ES-I3 (cell line): Measurements from ENCODE around the gene RPRM.
A peak's percentile ranks its signal among the peaks of the same experiment; 100 is the strongest.
"Not testable (repeated sequence)": the region's sequence is repeated elsewhere in the genome, so short reads cannot be mapped to it uniquely, and the experiment has no call there.

Experiments
- H3K36me3 ChIP-seq: 2 replicates; pipeline ENCODE4 v1.6.1; 2013; ENCODE audit warnings: mild to moderate bottlenecking, low read length, control low read depth, moderate library complexity; ENCODE audit not compliant: insufficient read depth
- H3K4me1 ChIP-seq: 2 replicates; pipeline ENCODE4 v1.6.1; 2013; ENCODE audit warnings: mild to moderate bottlenecking, control low read depth, low read length; ENCODE audit not compliant: insufficient read depth
- H3K9ac ChIP-seq: 2 replicates; pipeline ENCODE4 v1.6.1; 2013; ENCODE audit warnings: low read depth, mild to moderate bottlenecking, low read length, moderate library complexity
- H3K9me3 ChIP-seq: 2 replicates; pipeline ENCODE4 v1.6.1; 2013; ENCODE audit warnings: mild to moderate bottlenecking, low read length, moderate library complexity; ENCODE audit not compliant: control insufficient read depth, insufficient read depth

RPRM gene

DNA sequence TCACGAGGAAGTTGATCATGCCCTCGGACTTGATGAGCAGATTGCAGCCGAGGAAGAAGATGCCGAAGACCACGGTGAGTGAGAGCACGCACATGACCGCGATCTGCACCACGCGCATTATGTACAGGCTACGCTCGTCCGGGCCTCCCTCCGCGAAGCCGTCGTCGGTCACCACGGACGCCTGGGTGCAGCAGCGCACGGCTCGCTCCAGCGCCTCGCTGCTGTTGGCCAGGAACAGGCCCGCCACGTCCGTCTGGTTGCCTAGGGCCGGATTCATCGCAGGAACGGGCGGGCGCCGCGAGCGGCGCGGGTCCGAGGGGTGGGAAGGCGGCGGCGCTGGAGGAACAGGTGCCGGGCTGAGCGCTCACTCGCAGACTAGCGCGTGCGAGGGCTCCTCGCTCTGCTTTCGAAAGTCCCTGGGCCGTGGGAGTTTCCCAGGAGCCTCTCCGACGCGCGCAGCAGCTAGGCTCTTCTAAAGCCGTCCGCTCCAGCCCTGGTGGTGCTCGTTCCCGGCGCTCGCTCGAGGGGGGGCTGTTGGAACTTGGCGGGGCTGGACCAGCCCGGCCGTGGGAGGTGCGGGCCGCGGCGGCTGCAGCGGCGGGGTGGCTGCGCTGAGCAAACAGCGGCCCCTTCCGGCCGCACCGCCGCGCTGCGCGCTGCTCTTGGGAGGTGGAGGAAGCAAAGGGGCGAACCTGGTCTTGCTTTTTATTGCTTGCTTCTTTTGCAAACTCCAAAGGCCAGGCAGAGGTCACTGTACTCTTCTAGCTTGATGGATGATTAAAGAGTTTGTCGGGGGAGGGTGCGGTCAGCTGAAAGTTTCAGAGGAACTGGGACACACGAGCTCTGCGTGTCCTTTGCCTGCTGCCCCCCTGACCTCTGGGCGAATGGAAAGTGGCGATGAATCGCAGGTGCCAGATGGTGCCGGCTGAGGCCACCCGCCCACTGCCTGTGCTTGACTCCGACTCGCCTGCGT is at the start of gene RPRM:
RPRM (minus strand) TSS at position 474 of the 973 bp plus-strand sequence; CDS start at position 277, 197 bp downstream.
- Histone ChIP-seq H3K9ac (peak within 1 kb of the TSS; percentile 80), H3K9me3 (no peaks in the 10 kb centered on the region), H3K4me1 (peaks cover 28% of the 10 kb centered on the region)

GRCh38 chr2:153519257-153519875 is 40.8 kb upstream of the RPRM start:
- Histone ChIP-seq H3K4me1 (peaks cover 5% of the 10 kb centered on the region), H3K9me3 (peaks cover 10% of the 10 kb centered on the region; the same call in 1 of the 2 replicates), H3K9ac (no peak overlapping the region), H3K36me3 (no peaks in the 10 kb centered on the region)

More for the DNA sequence above, at the start of gene RPRM:
- no peaks in the 10 kb centered on the region for H3K36me3 ChIP-seq

DNA sequence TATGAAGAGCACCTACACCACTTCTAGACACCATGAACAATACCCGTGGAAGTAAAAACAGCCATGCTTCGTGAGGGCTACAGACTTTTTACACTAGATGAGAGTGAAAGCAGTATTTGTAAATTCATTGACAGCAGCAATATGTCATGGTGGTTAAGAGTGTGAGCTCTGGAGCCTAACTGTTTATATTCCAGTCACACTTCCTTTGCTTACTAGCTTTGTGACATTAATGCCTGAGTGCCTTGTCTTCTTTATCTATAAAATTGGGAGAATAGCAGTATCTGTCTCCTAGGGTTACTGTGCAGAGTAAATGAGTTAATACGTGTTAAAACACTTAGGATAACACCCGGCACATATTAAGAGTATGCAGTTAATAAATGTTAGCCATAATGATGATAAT is 33.8 kb upstream of the RPRM start:
- Histone ChIP-seq H3K4me1 (no peaks in the 10 kb centered on the region), H3K9me3 (0 out of 2 replicates have a peak, but pooled peaks cover 7% of the 10 kb centered on the region), H3K9ac (no peak overlapping the region), H3K36me3 (no peaks in the 10 kb centered on the region)

- peaks cover 10% of the 10 kb centered on the region for H3K9me3 ChIP-seq
- no peak overlapping the region for H3K9ac ChIP-seq
- no peaks in the 10 kb centered on the region for H3K4me1 ChIP-seq
- H3K36me3 ChIP-seq, result no peaks in the 10 kb centered on the region
Measured at GRCh38 chr2:153510996-153511395, 32.4 kb upstream of the RPRM start.

- no peaks in the 10 kb centered on the region for H3K36me3 ChIP-seq
- no peak overlapping the region for H3K9ac ChIP-seq
Measured at GRCh38 chr2:153509133-153509532, 30.6 kb upstream of the RPRM start.

GRCh38 chr2:153506499-153506898 is 27.9 kb upstream of the RPRM start:
- H3K4me1 ChIP-seq, H3K9me3 ChIP-seq, H3K36me3 ChIP-seq, H3K9ac ChIP-seq: not testable (repeated sequence)

More at GRCh38 chr2:153509133-153509532, 30.6 kb upstream of the RPRM start:
- Histone ChIP-seq H3K4me1 (no peaks in the 10 kb centered on the region), H3K9me3 (peaks cover 10% of the 10 kb centered on the region)

DNA sequence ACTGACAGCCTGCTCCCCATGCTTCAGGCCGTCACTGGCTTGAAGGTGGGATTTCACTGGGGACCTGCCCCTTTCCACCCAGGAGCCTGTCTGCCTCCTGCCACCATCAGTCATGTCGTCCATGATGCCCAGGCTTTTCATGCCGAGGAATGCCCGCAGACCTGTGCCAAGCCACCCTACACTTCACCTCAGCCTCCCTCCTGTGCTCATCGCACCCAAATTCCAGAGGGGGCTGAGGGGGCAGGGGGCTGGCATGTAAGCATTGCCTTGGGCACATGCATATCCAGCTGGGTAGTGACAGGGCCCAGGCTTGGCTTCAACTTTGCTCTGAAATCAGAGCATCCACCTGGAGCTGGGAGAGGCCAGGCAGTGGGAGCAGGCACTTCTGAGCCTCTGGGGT is 20.9 kb upstream of the RPRM start:
- 0 out of 2 replicates have a peak, but pooled peaks cover 4% of the 10 kb centered on the region for H3K4me1 ChIP-seq
- H3K36me3 ChIP-seq, result no peaks in the 10 kb centered on the region
- no peak overlapping the region for H3K9ac ChIP-seq
- H3K9me3 ChIP-seq, result no peaks in the 10 kb centered on the region

DNA sequence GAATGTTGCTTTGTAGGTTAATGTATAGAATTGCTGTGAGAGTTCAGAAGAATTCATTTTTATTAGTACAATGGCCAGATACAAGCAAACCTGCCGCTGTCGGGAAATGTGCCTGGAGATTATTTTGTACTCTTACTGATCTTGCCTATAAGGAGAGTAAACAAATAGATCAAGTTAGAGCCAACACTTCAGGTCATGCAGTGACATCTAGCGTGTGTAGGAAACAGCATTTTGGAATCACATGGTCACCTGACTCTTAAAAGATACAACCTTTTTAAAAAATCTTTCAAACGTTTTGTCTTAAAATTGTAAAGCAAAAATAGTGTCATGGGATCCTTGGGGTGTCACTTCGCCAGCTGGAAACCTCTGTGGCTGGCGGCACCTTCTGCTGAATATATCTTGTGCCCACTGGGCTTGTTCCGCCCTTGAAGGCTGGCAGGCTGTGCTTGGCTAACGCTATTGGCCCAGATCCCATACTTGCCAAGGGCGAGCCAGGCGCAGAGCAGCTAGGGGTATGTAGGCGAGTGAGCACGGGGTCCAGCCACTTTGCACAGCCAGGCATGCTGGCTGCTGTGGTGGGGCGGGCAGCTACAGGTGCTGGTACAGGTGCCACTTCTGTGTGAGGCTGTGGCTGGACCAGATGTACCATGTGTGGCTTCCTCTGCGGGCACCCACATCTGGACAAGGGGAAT is 19.5 kb upstream of the RPRM start:
- Histone ChIP-seq H3K9me3 (no peaks in the 10 kb centered on the region), H3K4me1 (0 out of 2 replicates have a peak, but pooled peaks cover 4% of the 10 kb centered on the region), H3K9ac (no peak overlapping the region), H3K36me3 (no peaks in the 10 kb centered on the region)

DNA sequence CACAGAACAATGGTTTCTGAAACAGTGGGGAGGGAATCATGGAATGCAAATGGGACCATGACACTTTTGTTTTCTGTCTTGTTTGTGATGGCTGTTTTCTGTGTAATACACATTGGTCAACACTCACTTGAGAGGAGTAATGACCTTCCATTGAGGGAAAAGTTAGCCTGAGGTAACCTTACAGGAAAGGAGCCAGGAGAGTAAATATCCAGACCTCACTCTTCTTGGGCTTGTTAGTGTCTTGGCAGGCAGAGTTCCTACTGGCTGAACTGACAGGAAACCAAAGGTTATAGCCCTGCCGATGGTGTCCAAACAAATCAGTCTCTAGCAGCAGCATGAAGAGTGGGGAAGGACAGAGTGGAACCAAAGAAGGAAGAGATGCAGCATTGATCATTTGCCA is 17.2 kb upstream of the RPRM start:
- peaks cover 7% of the 10 kb centered on the region; the same call in 1 of the 2 replicates for H3K4me1 ChIP-seq
- no peaks in the 10 kb centered on the region for H3K9me3 ChIP-seq
- no peaks in the 10 kb centered on the region for H3K36me3 ChIP-seq
- no peak overlapping the region for H3K9ac ChIP-seq

GRCh38 chr2:153488072-153488471 is 9.5 kb upstream of the RPRM start:
- peaks cover 25% of the 10 kb centered on the region for H3K4me1 ChIP-seq
- H3K9me3 ChIP-seq, result no peaks in the 10 kb centered on the region
- no peak overlapping the region for H3K9ac ChIP-seq
- H3K36me3 ChIP-seq, result no peaks in the 10 kb centered on the region

GRCh38 chr2:153487448-153487847 is 8.9 kb upstream of the RPRM start:
- H3K9ac ChIP-seq, result no peak overlapping the region
- H3K36me3 ChIP-seq, result no peaks in the 10 kb centered on the region
- no peaks in the 10 kb centered on the region for H3K9me3 ChIP-seq
- peaks cover 25% of the 10 kb centered on the region for H3K4me1 ChIP-seq

DNA sequence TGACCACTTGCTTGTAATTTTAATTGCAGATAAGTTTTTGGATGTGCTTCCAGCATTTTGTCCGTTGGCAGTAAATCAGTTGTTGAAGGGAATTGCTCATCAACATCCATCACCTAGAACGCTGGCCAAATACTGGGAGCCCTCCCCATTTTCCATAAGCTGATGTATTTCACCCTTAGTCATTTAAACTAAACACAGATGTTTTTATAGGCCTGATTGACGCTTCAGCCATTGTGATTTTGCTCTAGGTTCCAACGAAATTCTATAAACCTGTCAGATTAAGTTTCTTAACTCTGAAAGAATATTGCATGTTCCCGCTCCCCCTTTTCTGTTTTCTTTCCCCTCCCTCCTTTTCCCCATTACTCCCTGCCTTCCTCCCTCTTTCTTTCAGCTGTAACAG is 1.0 kb upstream of the RPRM start:
- Histone ChIP-seq H3K36me3 (no peaks in the 10 kb centered on the region), H3K9ac (peak overlapping the region; percentile 80), H3K4me1 (peaks cover 19% of the 10 kb centered on the region), H3K9me3 (no peaks in the 10 kb centered on the region)

- peaks cover 30% of the 10 kb centered on the region for H3K4me1 ChIP-seq
- no peaks in the 10 kb centered on the region for H3K9me3 ChIP-seq
- H3K36me3 ChIP-seq, result no peaks in the 10 kb centered on the region
- H3K9ac ChIP-seq, result peak overlapping the region; percentile 80
Measured at GRCh38 chr2:153477636-153478288, 800 bp downstream of the RPRM start.
